C4-2B (cell line): ENCODE measurements around the gene DPF3.

Experiments
- ZFX ChIP-seq: fragments of 450-650 bp; IDR thresholded peaks from 2 replicates; pipeline ENCODE4 v1.6.1; 2017
- TF ChIP-seq, protein P1 (sequence below): fragments of 450-650 bp; conservative IDR thresholded peaks from 2 replicates; pipeline ENCODE4 v1.5.1; 2017; ENCODE audit warnings: mild to moderate bottlenecking

- TF ChIP-seq, protein P1, sequence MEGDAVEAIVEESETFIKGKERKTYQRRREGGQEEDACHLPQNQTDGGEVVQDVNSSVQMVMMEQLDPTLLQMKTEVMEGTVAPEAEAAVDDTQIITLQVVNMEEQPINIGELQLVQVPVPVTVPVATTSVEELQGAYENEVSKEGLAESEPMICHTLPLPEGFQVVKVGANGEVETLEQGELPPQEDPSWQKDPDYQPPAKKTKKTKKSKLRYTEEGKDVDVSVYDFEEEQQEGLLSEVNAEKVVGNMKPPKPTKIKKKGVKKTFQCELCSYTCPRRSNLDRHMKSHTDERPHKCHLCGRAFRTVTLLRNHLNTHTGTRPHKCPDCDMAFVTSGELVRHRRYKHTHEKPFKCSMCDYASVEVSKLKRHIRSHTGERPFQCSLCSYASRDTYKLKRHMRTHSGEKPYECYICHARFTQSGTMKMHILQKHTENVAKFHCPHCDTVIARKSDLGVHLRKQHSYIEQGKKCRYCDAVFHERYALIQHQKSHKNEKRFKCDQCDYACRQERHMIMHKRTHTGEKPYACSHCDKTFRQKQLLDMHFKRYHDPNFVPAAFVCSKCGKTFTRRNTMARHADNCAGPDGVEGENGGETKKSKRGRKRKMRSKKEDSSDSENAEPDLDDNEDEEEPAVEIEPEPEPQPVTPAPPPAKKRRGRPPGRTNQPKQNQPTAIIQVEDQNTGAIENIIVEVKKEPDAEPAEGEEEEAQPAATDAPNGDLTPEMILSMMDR, result no peak
- no peak for TF ChIP-seq ZFX
Observed at GRCh38 chr14:72643317-72643801, 250.5 kb downstream of the DPF3 start.
